Putamen (tissue), 1 donor: ENCODE data around the gene SEC16A.

Source experiments
- DNase-seq: peaks from one replicate; pipeline ENCODE4 v3.0.0-alpha.2; 2016; ENCODE audit warnings: low spot score

Gene SEC16A

GRCh38 chr9:136465500-136466154, 17.2 kb downstream of the SEC16A start:
- no peak for DNase-seq

GRCh38 chr9:136464241-136464640, 18.6 kb downstream of the SEC16A start:
- no peak for DNase-seq

GRCh38 chr9:136463578-136463977, 19.3 kb downstream of the SEC16A start:
- DNase-seq: no peak

- DNase-seq: no peak
These were observed 20.2 kb downstream of the SEC16A start for GRCh38 chr9:136462664-136463063.

- DNase-seq: no peak
These were observed 22.0 kb downstream of the SEC16A start for GRCh38 chr9:136460772-136461325.

GRCh38 chr9:136459425-136459824, 23.4 kb downstream of the SEC16A start:
- no peak for DNase-seq

GRCh38 chr9:136457326-136457725, 25.5 kb downstream of the SEC16A start:
- DNase-seq: no peak

- DNase-seq: no peak
These were observed 26.6 kb downstream of the SEC16A start for GRCh38 chr9:136456258-136456657.

- DNase-seq: no peak
These were observed 27.5 kb downstream of the SEC16A start for GRCh38 chr9:136455043-136456002.

GRCh38 chr9:136454026-136454796, 28.6 kb downstream of the SEC16A start:
- no peak for DNase-seq

- no peak for DNase-seq
These were observed 29.5 kb downstream of the SEC16A start for GRCh38 chr9:136453326-136453725.

- DNase-seq: no peak
These were observed 31.5 kb downstream of the SEC16A start for GRCh38 chr9:136451221-136451877.

GRCh38 chr9:136448655-136449054, 34.2 kb downstream of the SEC16A start:
- peak; percentile 55 for DNase-seq

GRCh38 chr9:136447173-136447778, 35.6 kb downstream of the SEC16A start:
- DNase-seq: no peak

- no peak for DNase-seq
These were observed 37.0 kb downstream of the SEC16A start for GRCh38 chr9:136445799-136446198.

- no peak for DNase-seq
These were observed 38.7 kb downstream of the SEC16A start for GRCh38 chr9:136444102-136444501.

GRCh38 chr9:136443687-136444086, 39.2 kb downstream of the SEC16A start:
- no peak for DNase-seq

GRCh38 chr9:136443087-136443486, 39.8 kb downstream of the SEC16A start:
- DNase-seq: no peak

- DNase-seq: no peak
These were observed 40.6 kb downstream of the SEC16A start for GRCh38 chr9:136442265-136442664.

GRCh38 chr9:136441681-136442245, 41.1 kb downstream of the SEC16A start:
- no peak for DNase-seq

GRCh38 chr9:136441191-136441680, 41.6 kb downstream of the SEC16A start:
- DNase-seq: no peak
